ENCODE results near the gene AGAP3.
A peak's percentile ranks its signal among the peaks of the same experiment; 100 is the strongest.

The AGAP3 gene

GRCh38 chr7:151074817-151075661 is 11.2 kb upstream of the AGAP3 start:
- no peaks in the 10 kb centered on the region for H3K9me3 ChIP-seq (ENCODE audit: control insufficient read depth, insufficient read depth, low read length)
- no peak overlapping the region for H3K9ac ChIP-seq (ENCODE audit: low read depth, low read length)
- peaks cover 17% of the 10 kb centered on the region; the same call in 1 of the 2 replicates for H3K4me1 ChIP-seq (ENCODE audit: insufficient read depth, low read length)
- H3K36me3 ChIP-seq (ENCODE audit: insufficient read depth, low read length), result no peaks in the 10 kb centered on the region; the same call in 1 of the 2 replicates

DNA sequence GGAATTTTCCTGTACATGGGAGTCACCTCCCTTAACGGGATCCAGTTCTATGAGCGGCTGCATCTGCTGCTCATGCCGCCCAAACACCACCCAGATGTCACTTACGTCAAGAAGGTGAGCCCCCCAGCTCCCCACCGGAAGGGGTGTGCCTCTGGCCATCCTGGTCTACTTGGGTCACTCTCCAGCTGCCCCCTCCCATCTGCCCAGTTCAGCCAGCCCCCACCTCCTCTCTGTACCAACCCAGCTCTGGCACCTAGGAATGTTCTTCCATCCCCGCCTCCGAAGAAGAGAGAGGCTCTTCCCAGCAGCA is 10.7 kb upstream of the AGAP3 start:
- Histone ChIP-seq H3K4me1 (ENCODE audit: insufficient read depth, low read length) (peaks cover 17% of the 10 kb centered on the region; the same call in 1 of the 2 replicates), H3K9me3 (ENCODE audit: control insufficient read depth, insufficient read depth, low read length) (no peaks in the 10 kb centered on the region), H3K36me3 (ENCODE audit: insufficient read depth, low read length) (no peaks in the 10 kb centered on the region; the same call in 1 of the 2 replicates), H3K9ac (ENCODE audit: low read depth, low read length) (no peak overlapping the region)

DNA sequence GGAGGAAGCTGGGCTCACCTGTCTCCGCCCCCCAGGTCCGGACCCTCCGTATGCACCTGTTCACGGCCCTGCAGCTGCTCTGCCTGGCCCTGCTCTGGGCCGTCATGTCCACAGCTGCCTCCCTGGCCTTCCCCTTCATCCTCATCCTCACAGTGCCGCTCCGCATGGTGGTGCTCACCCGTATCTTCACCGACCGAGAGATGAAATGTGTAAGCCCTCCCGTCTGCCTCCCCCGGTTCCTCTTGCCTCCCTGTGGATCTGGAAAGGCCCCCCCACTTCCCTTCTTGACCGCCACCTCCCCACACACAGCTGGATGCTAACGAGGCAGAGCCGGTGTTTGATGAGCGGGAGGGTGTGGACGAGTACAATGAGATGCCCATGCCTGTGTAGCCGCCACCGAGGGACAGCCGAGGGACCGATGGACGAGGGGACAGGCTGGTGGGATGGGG is 10.3 kb upstream of the AGAP3 start:
- H3K36me3 ChIP-seq (ENCODE audit: insufficient read depth, low read length), result no peaks in the 10 kb centered on the region; the same call in 1 of the 2 replicates
- no peaks in the 10 kb centered on the region for H3K9me3 ChIP-seq (ENCODE audit: control insufficient read depth, insufficient read depth, low read length)
- H3K4me1 ChIP-seq (ENCODE audit: insufficient read depth, low read length), result peaks cover 17% of the 10 kb centered on the region; the same call in 1 of the 2 replicates
- no peak overlapping the region for H3K9ac ChIP-seq (ENCODE audit: low read depth, low read length)

GRCh38 chr7:151076863-151077704 is 9.2 kb upstream of the AGAP3 start:
- H3K9ac ChIP-seq (ENCODE audit: low read depth, low read length), result no peak overlapping the region
- H3K4me1 ChIP-seq (ENCODE audit: insufficient read depth, low read length), result peaks cover 19% of the 10 kb centered on the region; the same call in 1 of the 2 replicates
- H3K9me3 ChIP-seq (ENCODE audit: control insufficient read depth, insufficient read depth, low read length), result no peaks in the 10 kb centered on the region
- no peaks in the 10 kb centered on the region; the same call in 1 of the 2 replicates for H3K36me3 ChIP-seq (ENCODE audit: insufficient read depth, low read length)

DNA sequence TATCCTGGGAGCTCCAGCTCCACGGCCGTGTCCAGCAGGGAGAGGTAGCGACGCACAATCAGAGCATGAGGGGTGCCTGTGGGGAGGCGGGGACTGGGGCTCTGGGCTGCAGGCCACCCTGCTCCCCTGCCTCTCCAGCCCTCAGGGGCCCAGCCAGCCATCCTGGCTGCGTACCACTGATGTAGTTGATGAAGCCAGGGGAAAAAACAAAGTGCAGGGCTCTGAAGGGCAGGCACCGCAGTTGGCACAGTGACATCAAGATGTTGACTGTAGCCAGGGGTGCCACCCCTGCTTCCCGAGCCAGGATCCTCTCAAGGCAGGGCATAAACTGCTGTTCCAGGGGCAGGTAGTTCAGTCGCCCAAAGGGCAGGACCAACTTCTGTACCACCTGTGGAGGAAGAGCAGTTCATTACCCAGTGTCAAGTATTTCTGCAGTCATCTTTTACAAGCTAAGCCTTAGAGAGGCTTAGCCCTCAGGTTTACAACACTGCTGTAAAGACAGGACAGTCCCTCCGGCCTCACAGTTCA is 8.5 kb upstream of the AGAP3 start:
- Histone ChIP-seq H3K36me3 (ENCODE audit: insufficient read depth, low read length) (no peaks in the 10 kb centered on the region; the same call in 1 of the 2 replicates), H3K9ac (ENCODE audit: low read depth, low read length) (no peak overlapping the region)

DNA sequence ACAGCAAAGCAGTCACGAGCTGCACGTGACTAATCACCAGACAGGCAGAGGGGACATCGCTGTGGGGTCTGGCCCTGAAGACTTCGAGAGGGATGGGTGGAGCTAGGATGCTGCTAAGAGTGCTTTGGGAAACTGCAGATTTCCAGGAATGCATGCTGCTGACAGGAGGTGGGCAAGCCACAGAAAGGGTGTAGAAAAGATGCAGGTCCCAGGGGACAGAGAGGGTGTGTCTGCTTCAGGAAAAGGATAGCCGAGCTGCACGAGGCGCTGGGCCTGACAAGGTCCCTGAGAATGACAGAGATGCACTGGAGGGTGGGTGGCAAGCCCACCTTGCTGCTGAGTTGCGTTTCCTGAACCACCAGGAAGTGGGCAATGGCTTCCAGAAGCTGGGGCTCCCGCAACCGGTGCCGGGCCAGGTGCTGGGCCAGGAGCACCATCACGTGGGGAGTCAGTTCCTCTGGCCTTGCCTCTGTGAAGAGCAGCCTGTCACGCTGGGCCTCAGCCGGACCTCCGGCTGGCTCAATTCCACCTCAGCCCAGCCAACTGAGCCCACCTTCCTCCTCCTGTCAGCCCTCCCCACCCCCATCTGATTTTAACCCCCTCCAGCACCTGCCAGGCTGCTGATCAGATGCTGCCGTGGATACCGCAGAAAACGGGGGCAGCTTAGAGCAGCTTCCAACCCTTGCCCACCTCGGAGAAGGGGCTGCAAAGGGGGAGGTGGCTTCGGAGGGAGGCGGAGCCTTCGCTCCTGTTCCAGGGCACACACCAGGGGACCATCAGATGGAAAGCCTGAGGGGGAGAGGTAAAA is 7.8 kb upstream of the AGAP3 start:
- Histone ChIP-seq H3K9ac (ENCODE audit: low read depth, low read length) (peak overlapping the region; percentile 2; the same call in 1 of the 2 replicates), H3K36me3 (ENCODE audit: insufficient read depth, low read length) (no peaks in the 10 kb centered on the region; the same call in 1 of the 2 replicates)

More for the DNA sequence above, 8.5 kb upstream of the AGAP3 start:
- peaks cover 19% of the 10 kb centered on the region; the same call in 1 of the 2 replicates for H3K4me1 ChIP-seq (ENCODE audit: insufficient read depth, low read length)
- H3K9me3 ChIP-seq (ENCODE audit: control insufficient read depth, insufficient read depth, low read length), result no peaks in the 10 kb centered on the region

GRCh38 chr7:151079199-151079910 is 6.9 kb upstream of the AGAP3 start:
- Histone ChIP-seq H3K36me3 (ENCODE audit: insufficient read depth, low read length) (no peaks in the 10 kb centered on the region; the same call in 1 of the 2 replicates), H3K4me1 (ENCODE audit: insufficient read depth, low read length) (peaks cover 19% of the 10 kb centered on the region; the same call in 1 of the 2 replicates), H3K9ac (ENCODE audit: low read depth, low read length) (peak overlapping the region; percentile 96; the same call in 1 of the 2 replicates)

More for the DNA sequence above, 7.8 kb upstream of the AGAP3 start:
- Histone ChIP-seq H3K4me1 (ENCODE audit: insufficient read depth, low read length) (peaks cover 19% of the 10 kb centered on the region; the same call in 1 of the 2 replicates), H3K9me3 (ENCODE audit: control insufficient read depth, insufficient read depth, low read length) (no peaks in the 10 kb centered on the region)

GRCh38 chr7:151080067-151080521 is 6.2 kb upstream of the AGAP3 start:
- Histone ChIP-seq H3K9ac (ENCODE audit: low read depth, low read length) (peak overlapping the region; percentile 96), H3K4me1 (ENCODE audit: insufficient read depth, low read length) (peaks cover 20% of the 10 kb centered on the region), H3K9me3 (ENCODE audit: control insufficient read depth, insufficient read depth, low read length) (no peaks in the 10 kb centered on the region), H3K36me3 (ENCODE audit: insufficient read depth, low read length) (no peaks in the 10 kb centered on the region; the same call in 1 of the 2 replicates)

More at GRCh38 chr7:151079199-151079910, 6.9 kb upstream of the AGAP3 start:
- H3K9me3 ChIP-seq (ENCODE audit: control insufficient read depth, insufficient read depth, low read length), result no peaks in the 10 kb centered on the region

GRCh38 chr7:151080522-151081169 is 5.6 kb upstream of the AGAP3 start, which contains the start of gene FASTK:
Gene FASTK, minus strand, starts transcription at chr7:151080809. Its CDS starts 43 bp downstream, at chr7:151080766.
- Histone ChIP-seq H3K4me1 (ENCODE audit: insufficient read depth, low read length) (peaks cover 25% of the 10 kb centered on the region), H3K9me3 (ENCODE audit: control insufficient read depth, insufficient read depth, low read length) (no peaks in the 10 kb centered on the region), H3K36me3 (ENCODE audit: insufficient read depth, low read length) (no peaks in the 10 kb centered on the region)

GRCh38 chr7:151081170-151082101 is 4.8 kb upstream of the AGAP3 start:
- Histone ChIP-seq H3K4me1 (ENCODE audit: insufficient read depth, low read length) (peaks cover 22% of the 10 kb centered on the region), H3K36me3 (ENCODE audit: insufficient read depth, low read length) (no peaks in the 10 kb centered on the region), H3K9ac (ENCODE audit: low read depth, low read length) (peak overlapping the region; percentile 96)

More at GRCh38 chr7:151080522-151081169, 5.6 kb upstream of the AGAP3 start, which contains the start of gene FASTK:
- H3K9ac ChIP-seq (ENCODE audit: low read depth, low read length), result peak within 1 kb of the TSS; percentile 96

DNA sequence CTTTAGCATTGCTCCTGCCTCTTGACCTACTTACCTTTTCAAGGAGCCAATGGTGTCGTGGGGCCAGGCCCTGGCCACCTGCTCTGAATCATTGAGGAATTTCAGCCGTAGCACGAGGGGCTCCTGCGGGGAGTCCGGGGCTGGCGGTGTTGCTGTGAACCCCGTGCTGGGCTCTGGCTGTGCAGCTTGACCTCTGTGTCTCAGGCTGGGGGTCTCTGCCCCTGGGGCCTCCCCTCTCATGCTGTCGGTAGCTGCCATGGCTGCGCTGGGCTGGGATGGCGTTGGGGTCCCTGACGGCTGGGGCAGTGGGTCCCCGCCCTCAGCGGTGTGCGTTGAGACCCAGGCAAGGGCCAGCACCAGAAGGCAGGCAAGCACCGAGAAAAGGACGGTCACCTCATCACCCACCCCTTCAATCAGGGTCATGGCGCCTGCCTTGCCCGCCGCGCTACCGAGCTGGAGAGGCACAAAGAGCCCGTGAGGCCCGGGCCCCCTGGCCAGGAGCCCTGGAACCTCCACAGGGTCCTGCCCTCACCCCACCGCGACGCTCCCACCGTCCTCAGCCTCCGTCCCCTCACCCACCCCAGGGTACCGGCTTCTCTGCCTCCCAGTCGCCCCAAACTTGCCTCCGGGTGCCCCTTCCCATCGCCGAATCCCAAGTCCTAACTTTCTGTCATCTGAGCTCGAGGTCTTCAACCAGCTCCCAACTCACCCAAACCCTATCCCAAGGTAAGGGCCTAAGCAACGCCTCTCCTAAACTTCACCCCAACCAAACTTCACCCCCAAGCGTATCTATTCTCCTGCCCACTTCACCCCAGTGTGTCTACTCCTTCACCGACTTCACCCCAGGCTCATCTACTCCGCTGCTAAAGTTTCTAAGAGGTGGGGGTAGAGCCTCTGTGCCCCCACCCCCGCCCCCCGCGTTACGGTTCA is 3.9 kb upstream of the AGAP3 start:
- Histone ChIP-seq H3K36me3 (ENCODE audit: insufficient read depth, low read length) (no peaks in the 10 kb centered on the region), H3K9ac (ENCODE audit: low read depth, low read length) (peak overlapping the region; percentile 62; the same call in 1 of the 2 replicates), H3K9me3 (ENCODE audit: control insufficient read depth, insufficient read depth, low read length) (no peaks in the 10 kb centered on the region), H3K4me1 (ENCODE audit: insufficient read depth, low read length) (peaks cover 22% of the 10 kb centered on the region)

More at GRCh38 chr7:151081170-151082101, 4.8 kb upstream of the AGAP3 start:
- no peaks in the 10 kb centered on the region for H3K9me3 ChIP-seq (ENCODE audit: control insufficient read depth, insufficient read depth, low read length)
